Keratinocyte (primary cell): ENCODE results near the gene ADM2. TPM values are rescaled to one million over a fixed set of nuclear protein-coding genes. Genes with fewer than 3 reads are reported as not detected.

Source experiments
- DNase-seq: peaks from one replicate; pipeline ENCODE4 v3.0.0-alpha.2; 2011; ENCODE audit warnings: low read depth, missing footprints, low spot score
- FAIRE-seq: peaks from 2 replicates; lab custom pipeline; 2011; peaks lifted over from hg19 to GRCh38; lab: Jason Lieb, UNC
- H2AFZ ChIP-seq: 2 replicates; pipeline ENCODE4 v1.6.0; 2012; ENCODE audit warnings: low read length, control low read depth, inconsistent platforms; ENCODE audit not compliant: control insufficient read depth
- H3K27ac ChIP-seq: 2 replicates; pipeline ENCODE4 v1.5.1; 2011; ENCODE audit warnings: low read length; ENCODE audit not compliant: control insufficient read depth, insufficient read depth
- H3K27me3 ChIP-seq: 3 replicates; pipeline ENCODE4 v1.6.0; 2011; ENCODE audit warnings: low read length; ENCODE audit not compliant: control insufficient read depth, insufficient read depth; ENCODE audit errors: extremely low read depth
- H3K36me3 ChIP-seq, 2 experiments: 2 replicates in 1 of 2; 3 replicates in 1 of 2; pipeline ENCODE4 v1.5.1; 2011; ENCODE audit warnings: low read length in 2 of 2, mild to moderate bottlenecking in 1 of 2; ENCODE audit not compliant: control insufficient read depth in 2 of 2, insufficient read depth in 2 of 2; ENCODE audit errors: extremely low read depth in 1 of 2
- H3K4me1 ChIP-seq: 3 replicates; pipeline ENCODE4 v1.5.1; 2011; ENCODE audit warnings: low read length; ENCODE audit not compliant: control insufficient read depth, insufficient read depth; ENCODE audit errors: extremely low read depth
- H3K4me2 ChIP-seq: 3 replicates; pipeline ENCODE4 v1.6.0; 2011; ENCODE audit warnings: low read depth, low read length; ENCODE audit not compliant: control insufficient read depth, insufficient read depth; ENCODE audit errors: extremely low read depth
- H3K4me3 ChIP-seq, 3 experiments: fragments of 200-600 bp in 1 of 3; sonication (generic) in 1 of 3; 2 replicates in 2 of 3; 3 replicates in 1 of 3; pipeline ENCODE4 v1.5.1; 2011 to 2016; ENCODE audit warnings: low read length in 3 of 3, mild to moderate bottlenecking in 3 of 3, control low read depth in 2 of 3, inconsistent platforms in 1 of 3, low read depth in 1 of 3, mixed read lengths in 1 of 3, mixed run types in 1 of 3, moderate library complexity in 1 of 3; ENCODE audit not compliant: control insufficient read depth in 2 of 3, insufficient read depth in 2 of 3; ENCODE audit errors: extremely low read depth in 1 of 3
- H3K79me2 ChIP-seq: 2 replicates; pipeline ENCODE4 v1.6.0; 2012; ENCODE audit warnings: low read length; ENCODE audit not compliant: control insufficient read depth, insufficient read depth
- H3K9ac ChIP-seq: 3 replicates; pipeline ENCODE4 v1.6.0; 2011; ENCODE audit warnings: low read length; ENCODE audit not compliant: control insufficient read depth, insufficient read depth; ENCODE audit errors: extremely low read depth
- H3K9me1 ChIP-seq: 3 replicates; pipeline ENCODE4 v1.6.0; 2011; ENCODE audit warnings: low read length; ENCODE audit not compliant: control insufficient read depth, insufficient read depth; ENCODE audit errors: extremely low read depth
- H3K9me3 ChIP-seq: 2 replicates; pipeline ENCODE4 v1.5.1; 2012; ENCODE audit warnings: low read depth, low read length; ENCODE audit not compliant: control insufficient read depth
- H4K20me1 ChIP-seq: 3 replicates; pipeline ENCODE4 v1.6.0; 2011; ENCODE audit warnings: low read length; ENCODE audit not compliant: control insufficient read depth, insufficient read depth; ENCODE audit errors: extremely low read depth
- EZH2 ChIP-seq: IDR thresholded peaks from one replicate; pipeline ENCODE4 v1.6.1; 2012; ENCODE audit warnings: inconsistent platforms, mild to moderate bottlenecking, low read length, moderate library complexity
- dilution Hi-C: fragments of 300-500 bp; cut with MboI; formaldehyde crosslinking; loops from one replicate; pipeline ENCODE4 v1.7.0; 2020; ENCODE audit warnings: low sequenced_read_pairs; ENCODE audit not compliant: extremely low pct_ligation_motif_present
- polyA plus RNA-seq, 5 experiments: library from polyadenylated mRNA; depleted of rRNA in 3 of 5; stranded (reverse) in 3 of 5; stranded (forward) in 1 of 5; unstranded in 1 of 5; fragments of >200 nt; gene quantifications; 1 replicate in 1 of 5; 2 replicates in 3 of 5; 3 replicates in 1 of 5; pipeline versions ENCODE4 v1.2.1 to v1.2.3, GENCODE V29; 2011 to 2012; ENCODE audit warnings: missing spikeins in 2 of 5, low read depth in 1 of 5, low replicate concordance in 1 of 5
- TF ChIP-seq, protein P1 (sequence below), 3 experiments: IDR thresholded peaks in 1 of 3; conservative IDR thresholded peaks in 1 of 3; optimal IDR thresholded peaks in 1 of 3; 2 replicates in 2 of 3; 3 replicates in 1 of 3; pipeline versions ENCODE3 to v1.5.1; 2011; ENCODE audit warnings: low read length in 3 of 3, mild to moderate bottlenecking in 3 of 3, moderate library complexity in 2 of 3, control low read depth in 1 of 3, inconsistent platforms in 1 of 3; ENCODE audit not compliant: insufficient read depth in 2 of 3; ENCODE audit errors: extremely low read depth in 1 of 3

Gene ADM2
- polyA plus RNA-seq, 1 donor (not counting 4 experiments of a cell fraction or from before 2014, with no cell fraction given), result 0.21 TPM

GRCh38 chr22:50473855-50474671 lies 7.3 kb upstream of the ADM2 start:
- Histone ChIP-seq H3K4me2 (peak overlapping the region; percentile 96), H3K4me1 (peaks cover 62% of the 10 kb centered on the region), H3K9me1 (peaks cover 16% of the 10 kb centered on the region), H3K27me3 (no peaks in the 10 kb centered on the region), H3K9ac (peak overlapping the region; percentile 78), H3K27ac (peak overlapping the region; percentile 49), H3K4me3 (peak overlapping the region; percentile 62 to 85 (median 80)), H2AFZ (no peak overlapping the region), H4K20me1 (peaks cover 36% of the 10 kb centered on the region), H3K36me3 (peaks cover 1 to 16% of the 10 kb centered on the region in 2 experiments), H3K9me3 (no peaks in the 10 kb centered on the region), H3K79me2 (peaks cover 49% of the 10 kb centered on the region)
- dilution Hi-C loops, result no loop called here
- no peak for TF ChIP-seq EZH2
- TF ChIP-seq, protein P1, sequence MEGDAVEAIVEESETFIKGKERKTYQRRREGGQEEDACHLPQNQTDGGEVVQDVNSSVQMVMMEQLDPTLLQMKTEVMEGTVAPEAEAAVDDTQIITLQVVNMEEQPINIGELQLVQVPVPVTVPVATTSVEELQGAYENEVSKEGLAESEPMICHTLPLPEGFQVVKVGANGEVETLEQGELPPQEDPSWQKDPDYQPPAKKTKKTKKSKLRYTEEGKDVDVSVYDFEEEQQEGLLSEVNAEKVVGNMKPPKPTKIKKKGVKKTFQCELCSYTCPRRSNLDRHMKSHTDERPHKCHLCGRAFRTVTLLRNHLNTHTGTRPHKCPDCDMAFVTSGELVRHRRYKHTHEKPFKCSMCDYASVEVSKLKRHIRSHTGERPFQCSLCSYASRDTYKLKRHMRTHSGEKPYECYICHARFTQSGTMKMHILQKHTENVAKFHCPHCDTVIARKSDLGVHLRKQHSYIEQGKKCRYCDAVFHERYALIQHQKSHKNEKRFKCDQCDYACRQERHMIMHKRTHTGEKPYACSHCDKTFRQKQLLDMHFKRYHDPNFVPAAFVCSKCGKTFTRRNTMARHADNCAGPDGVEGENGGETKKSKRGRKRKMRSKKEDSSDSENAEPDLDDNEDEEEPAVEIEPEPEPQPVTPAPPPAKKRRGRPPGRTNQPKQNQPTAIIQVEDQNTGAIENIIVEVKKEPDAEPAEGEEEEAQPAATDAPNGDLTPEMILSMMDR (optimal IDR thresholded peaks at IDR 0.05 in 1 of 3, IDR thresholded peaks at IDR 0.05 in 1 of 3, conservative IDR thresholded peaks at IDR 0.05 in 1 of 3; ENCODE audit: extremely low read depth in 1 of 3, insufficient read depth in 2 of 3, low read length in 3 of 3), result no peak
- DNase-seq (no peak), FAIRE-seq (peak; percentile 53)

- dilution Hi-C loops, result no loop called here
- Histone ChIP-seq H3K9me3 (no peaks in the 10 kb centered on the region), H4K20me1 (peaks cover 34% of the 10 kb centered on the region), H3K36me3 (peaks cover 1 to 16% of the 10 kb centered on the region in 2 experiments), H2AFZ (peak within 1 kb of the TSS; percentile 65), H3K9me1 (peaks cover 12% of the 10 kb centered on the region), H3K4me2 (peak within 1 kb of the TSS; percentile 96), H3K79me2 (peaks cover 45% of the 10 kb centered on the region), H3K4me3 (peak within 1 kb of the TSS; percentile 62 to 85 (median 80)), H3K27ac (peak within 1 kb of the TSS; percentile 49), H3K4me1 (peaks cover 53% of the 10 kb centered on the region), H3K9ac (peak within 1 kb of the TSS; percentile 78), H3K27me3 (peaks cover 4% of the 10 kb centered on the region)
- FAIRE-seq (no peak), DNase-seq (peak; percentile 35)
- TF ChIP-seq, protein P1 (optimal IDR thresholded peaks at IDR 0.05 in 1 of 3, IDR thresholded peaks at IDR 0.05 in 1 of 3, conservative IDR thresholded peaks at IDR 0.05 in 1 of 3; ENCODE audit: extremely low read depth in 1 of 3, insufficient read depth in 2 of 3, low read length in 3 of 3), result no peak
- TF ChIP-seq EZH2, result no peak
These were observed 6.4 kb upstream of the ADM2 start, which contains the start of gene SBF1 for GRCh38 chr22:50474710-50475651. TSS of gene SBF1 (minus strand) at chr22:50475035. CDS start at chr22:50474840, 195 bp downstream.
